Loucy (cell line): ENCODE measurements around the gene BOC.

Experiments used
- H2AFZ ChIP-seq: fragments of 200-600 bp; sonication (generic); 2 replicates; pipeline ENCODE4 v1.6.0; 2016; ENCODE audit warnings: antibody characterized with exemption, mild to moderate bottlenecking, low read length, moderate library complexity
- H3F3A ChIP-seq: fragments of 200-600 bp; 2 replicates; pipeline ENCODE4 v1.6.0; 2016; ENCODE audit warnings: antibody characterized with exemption, low read depth, mild to moderate bottlenecking
- H3K27me3 ChIP-seq: fragments of 200-600 bp; sonication (generic); 2 replicates; pipeline ENCODE4 v1.6.1; 2014; ENCODE audit warnings: low read length, mild to moderate bottlenecking; ENCODE audit not compliant: insufficient read depth, poor library complexity, severe bottlenecking
- H3K36me3 ChIP-seq: fragments of 200-600 bp; sonication (generic); 2 replicates; pipeline ENCODE4 v1.6.1; 2016; ENCODE audit warnings: low read length; ENCODE audit not compliant: insufficient read depth
- H3K4me1 ChIP-seq: fragments of 200-600 bp; sonication (generic); 2 replicates; pipeline ENCODE4 v1.5.1; 2014; ENCODE audit warnings: low read length, mild to moderate bottlenecking; ENCODE audit not compliant: insufficient read depth, poor library complexity, severe bottlenecking
- H3K4me2 ChIP-seq: fragments of 200-600 bp; sonication (generic); 2 replicates; pipeline ENCODE4 v1.6.0; 2014; ENCODE audit warnings: antibody characterized with exemption, low read length, low read depth, mild to moderate bottlenecking; ENCODE audit not compliant: poor library complexity, severe bottlenecking
- H3K4me3 ChIP-seq: fragments of 200-600 bp; sonication (generic); 2 replicates; pipeline ENCODE4 v1.5.1; 2014; ENCODE audit warnings: low read length, mild to moderate bottlenecking, mixed read lengths; ENCODE audit not compliant: poor library complexity, severe bottlenecking
- H3K79me2 ChIP-seq: fragments of 200-600 bp; sonication (generic); 2 replicates; pipeline ENCODE4 v1.6.1; 2014; ENCODE audit warnings: low read length; ENCODE audit not compliant: insufficient read depth
- H3K9ac ChIP-seq: fragments of 200-600 bp; sonication (generic); 2 replicates; pipeline ENCODE4 v1.6.0; 2014; ENCODE audit warnings: mild to moderate bottlenecking, low read depth, low read length, moderate library complexity; ENCODE audit not compliant: poor library complexity, severe bottlenecking
- H3K9me2 ChIP-seq: fragments of 200-600 bp; sonication (generic); replicated peaks from 2 replicates; pipeline ENCODE4 v1.6.1; 2016; ENCODE audit warnings: low read depth, low read length, mixed read lengths
- H3K9me3 ChIP-seq: fragments of 200-600 bp; sonication (generic); 2 replicates; pipeline ENCODE4 v1.6.1; 2014; ENCODE audit warnings: mild to moderate bottlenecking, antibody characterized with exemption, low read length, low read depth; ENCODE audit not compliant: insufficient read depth
- H4K20me1 ChIP-seq: fragments of 200-600 bp; sonication (generic); 2 replicates; pipeline ENCODE4 v1.6.0; 2014; ENCODE audit warnings: antibody characterized with exemption, low read length, mild to moderate bottlenecking; ENCODE audit not compliant: insufficient read depth, poor library complexity, severe bottlenecking
- EZH2phosphoT487 ChIP-seq: fragments of 200-600 bp; IDR thresholded peaks from 2 replicates; pipeline ENCODE4 v1.6.1; 2018; ENCODE audit warnings: antibody characterized with exemption, mild to moderate bottlenecking, moderate library complexity, borderline replicate concordance
- TF ChIP-seq, protein P1 (sequence below): fragments of 200-600 bp; sonication (generic); conservative IDR thresholded peaks from 2 replicates; pipeline ENCODE4 v1.5.1; 2014; ENCODE audit warnings: mild to moderate bottlenecking, antibody characterized with exemption, low read length

The BOC gene

DNA sequence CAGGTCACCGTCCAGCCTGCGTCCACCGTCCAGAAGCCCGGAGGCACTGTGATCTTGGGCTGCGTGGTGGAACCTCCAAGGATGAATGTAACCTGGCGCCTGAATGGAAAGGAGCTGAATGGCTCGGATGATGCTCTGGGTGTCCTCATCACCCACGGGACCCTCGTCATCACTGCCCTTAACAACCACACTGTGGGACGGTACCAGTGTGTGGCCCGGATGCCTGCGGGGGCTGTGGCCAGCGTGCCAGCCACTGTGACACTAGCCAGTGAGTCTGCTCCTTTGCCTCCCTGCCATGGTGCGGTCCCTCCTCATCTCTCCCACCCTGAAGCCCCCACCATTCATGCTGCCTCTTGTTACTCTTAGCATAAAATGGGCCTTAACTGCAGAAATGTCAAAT is 39.2 kb downstream of the BOC start:
- Histone ChIP-seq H3F3A (no peaks in the 10 kb centered on the region), H3K4me3 (no peak overlapping the region), H3K27me3 (no peaks in the 10 kb centered on the region), H3K4me2 (no peak overlapping the region), H3K4me1 (no peaks in the 10 kb centered on the region), H4K20me1 (no peaks in the 10 kb centered on the region), H3K36me3 (no peaks in the 10 kb centered on the region), H3K9me2 (no peaks in the 10 kb centered on the region), H3K9ac (no peak overlapping the region), H2AFZ (no peak overlapping the region), H3K9me3 (no peaks in the 10 kb centered on the region), H3K79me2 (no peaks in the 10 kb centered on the region)
- TF ChIP-seq, protein P1, sequence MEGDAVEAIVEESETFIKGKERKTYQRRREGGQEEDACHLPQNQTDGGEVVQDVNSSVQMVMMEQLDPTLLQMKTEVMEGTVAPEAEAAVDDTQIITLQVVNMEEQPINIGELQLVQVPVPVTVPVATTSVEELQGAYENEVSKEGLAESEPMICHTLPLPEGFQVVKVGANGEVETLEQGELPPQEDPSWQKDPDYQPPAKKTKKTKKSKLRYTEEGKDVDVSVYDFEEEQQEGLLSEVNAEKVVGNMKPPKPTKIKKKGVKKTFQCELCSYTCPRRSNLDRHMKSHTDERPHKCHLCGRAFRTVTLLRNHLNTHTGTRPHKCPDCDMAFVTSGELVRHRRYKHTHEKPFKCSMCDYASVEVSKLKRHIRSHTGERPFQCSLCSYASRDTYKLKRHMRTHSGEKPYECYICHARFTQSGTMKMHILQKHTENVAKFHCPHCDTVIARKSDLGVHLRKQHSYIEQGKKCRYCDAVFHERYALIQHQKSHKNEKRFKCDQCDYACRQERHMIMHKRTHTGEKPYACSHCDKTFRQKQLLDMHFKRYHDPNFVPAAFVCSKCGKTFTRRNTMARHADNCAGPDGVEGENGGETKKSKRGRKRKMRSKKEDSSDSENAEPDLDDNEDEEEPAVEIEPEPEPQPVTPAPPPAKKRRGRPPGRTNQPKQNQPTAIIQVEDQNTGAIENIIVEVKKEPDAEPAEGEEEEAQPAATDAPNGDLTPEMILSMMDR: no peak
- no peak for TF ChIP-seq EZH2phosphoT487

DNA sequence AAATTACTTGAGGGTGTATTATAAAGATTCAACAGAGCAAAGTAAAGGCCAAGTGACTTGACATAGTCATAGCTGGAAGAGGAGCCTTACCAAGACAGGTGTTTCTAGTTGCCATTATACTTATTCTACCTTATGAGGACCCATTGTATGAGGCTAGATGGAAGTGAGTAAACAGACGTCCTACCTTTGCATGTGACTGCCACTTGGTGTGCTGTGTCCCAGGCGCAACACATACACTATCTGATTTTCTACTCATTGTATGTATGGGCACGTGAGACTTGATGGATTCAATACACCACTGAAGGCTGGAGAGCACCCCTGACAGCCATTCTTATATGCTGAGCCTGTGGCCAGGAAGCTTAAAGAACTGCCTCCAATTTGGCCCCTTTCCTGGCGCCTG is 40.5 kb downstream of the BOC start:
- TF ChIP-seq, protein P1: 0 out of 2 replicates have a peak, but pooled peaks have one; percentile 19
- no peak for TF ChIP-seq EZH2phosphoT487
- Histone ChIP-seq H3F3A (no peaks in the 10 kb centered on the region), H3K27me3 (no peaks in the 10 kb centered on the region), H4K20me1 (no peaks in the 10 kb centered on the region), H3K9me3 (no peaks in the 10 kb centered on the region), H3K9ac (no peak overlapping the region), H2AFZ (no peak overlapping the region), H3K36me3 (no peaks in the 10 kb centered on the region), H3K79me2 (no peaks in the 10 kb centered on the region), H3K4me1 (no peaks in the 10 kb centered on the region), H3K9me2 (no peaks in the 10 kb centered on the region), H3K4me3 (no peak overlapping the region), H3K4me2 (no peak overlapping the region)

DNA sequence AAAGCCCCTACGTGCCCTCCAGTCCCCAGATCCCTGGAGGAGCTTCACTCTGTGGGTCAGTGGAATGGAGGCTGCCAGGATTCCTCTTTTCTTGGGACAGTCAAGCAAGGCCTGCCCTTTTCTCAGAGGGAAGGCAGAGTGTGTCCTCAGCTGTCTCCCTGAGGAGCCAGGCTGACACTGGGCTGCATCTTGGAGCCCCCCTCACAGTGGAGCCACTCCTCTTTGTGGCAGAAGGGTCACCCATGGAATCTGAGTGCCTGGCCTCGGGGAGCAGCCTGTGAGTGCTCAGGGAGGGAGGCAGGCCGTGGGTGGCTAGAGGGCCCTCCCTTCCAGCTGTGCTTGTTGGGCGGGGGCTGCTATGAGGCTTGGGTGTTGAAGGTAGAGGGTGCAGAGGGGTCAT is 41.2 kb downstream of the BOC start:
- no peaks in the 10 kb centered on the region for H3K79me2 ChIP-seq
- H3K9ac ChIP-seq: no peak overlapping the region
- no peaks in the 10 kb centered on the region for H4K20me1 ChIP-seq
- TF ChIP-seq EZH2phosphoT487: no peak
- TF ChIP-seq, protein P1: no peak
- no peaks in the 10 kb centered on the region for H3K9me2 ChIP-seq
- no peaks in the 10 kb centered on the region for H3F3A ChIP-seq
- H3K27me3 ChIP-seq: no peaks in the 10 kb centered on the region
- no peaks in the 10 kb centered on the region for H3K9me3 ChIP-seq
- H2AFZ ChIP-seq: no peak overlapping the region
- no peaks in the 10 kb centered on the region for H3K36me3 ChIP-seq
- no peak overlapping the region for H3K4me2 ChIP-seq
- no peaks in the 10 kb centered on the region for H3K4me1 ChIP-seq
- H3K4me3 ChIP-seq: no peak overlapping the region
